K562 (cell line): ENCODE data around the gene OVOL2. TPM values are rescaled to one million over a fixed set of nuclear protein-coding genes. Genes with fewer than 3 reads are reported as not detected.

ENCODE experiments used
- ATAC-seq: fragments of 200-7000 bp; cut with Tn5 transposase; 3 replicates; pipeline ENCODE4 v1.9.1; 2020; ENCODE audit warnings: moderate library complexity
- BruUV-seq: library from RNA; stranded (reverse); fragments of 400-500 nt; replicated peaks from 2 replicates; lab custom pipeline; 2021; lab: Mats Ljungman, UMichigan
- CTCF ChIA-PET: fragments of 300-600 bp; formaldehyde crosslinking; extraction: SDS; loops from one replicate; lab custom pipeline; 2021; ENCODE audit warnings: low intra/inter-chr PET ratio; lab: Yijun Ruan, JAX
- POLR2A ChIA-PET: fragments of 300-600, 350-650 bp; sonication (Branson Sonifier 250); formaldehyde crosslinking; extraction: SDS; loops from one replicate; lab custom pipeline; 2021; ENCODE audit warnings: antibody characterized with exemption, inconsistent platforms; lab: Yijun Ruan, JAX
- DNase-seq, 4 experiments: peaks; one replicate each; pipeline versions ENCODE4 v3.0.0 to v3.0.0-alpha.2; 2011 to 2018; ENCODE audit warnings: low spot score in 3 of 4, mixed read lengths in 3 of 4; ENCODE audit errors: extremely low read depth in 1 of 4
- FAIRE-seq: peaks from 2 replicates; lab custom pipeline; 2011; peaks lifted over from hg19 to GRCh38; lab: Jason Lieb, UNC
- H2AFZ ChIP-seq: 2 replicates; pipeline ENCODE4 v1.6.0; 2011; ENCODE audit warnings: low read depth, low read length, control low read depth, inconsistent platforms
- H3K27ac ChIP-seq: fragments of 200-600 bp; 3 replicates; pipeline ENCODE4 v1.8.0; 2011; ENCODE audit warnings: low read depth, mild to moderate bottlenecking, control low read depth, inconsistent platforms, low read length, moderate library complexity, mixed read lengths; ENCODE audit errors: extremely low read depth
- H3K27me3 ChIP-seq, 2 experiments: fragments of 300-600 bp in 1 of 2; 2 replicates in 1 of 2; 3 replicates in 1 of 2; pipeline versions ENCODE4 v1.6.0 to v1.8.0; 2011; ENCODE audit warnings: inconsistent platforms in 2 of 2, low read length in 2 of 2, mild to moderate bottlenecking in 1 of 2, mixed read lengths in 1 of 2, moderate library complexity in 1 of 2; ENCODE audit not compliant: control insufficient read depth in 2 of 2, insufficient read depth in 2 of 2
- H3K36me3 ChIP-seq: fragments of 300-600 bp; 3 replicates; pipeline ENCODE4 v1.8.0; 2011; ENCODE audit warnings: mild to moderate bottlenecking, low read length, inconsistent platforms; ENCODE audit not compliant: control insufficient read depth, insufficient read depth
- H3K4me1 ChIP-seq, 2 experiments: fragments of 200-600 bp in 1 of 2; replicated peaks in 1 of 2; 2 replicates in 1 of 2; 3 replicates in 1 of 2; pipeline versions ENCODE4 v1.5.1 to v1.8.0; 2011; ENCODE audit warnings: inconsistent platforms in 2 of 2, low read length in 2 of 2, mild to moderate bottlenecking in 1 of 2, mixed read lengths in 1 of 2, moderate library complexity in 1 of 2; ENCODE audit not compliant: control insufficient read depth in 2 of 2, insufficient read depth in 2 of 2
- H3K4me2 ChIP-seq: 2 replicates; pipeline ENCODE4 v1.6.1; 2011; ENCODE audit warnings: low read length, control low read depth, inconsistent platforms, mixed read lengths; ENCODE audit not compliant: insufficient read depth
- H3K4me3 ChIP-seq: fragments of 200-600 bp; sonication (generic), shearing (Covaris generic); 2 replicates; pipeline ENCODE4 v1.5.1; 2016; ENCODE audit warnings: control low read depth, inconsistent platforms
- H3K79me2 ChIP-seq: fragments of 200-600 bp; 3 replicates; pipeline ENCODE4 v1.8.0; 2011; ENCODE audit warnings: low read length, inconsistent platforms; ENCODE audit not compliant: control insufficient read depth, insufficient read depth
- H3K9ac ChIP-seq, 2 experiments: 2 replicates each; pipeline versions ENCODE4 v1.6.0 to v1.6.1; 2011; ENCODE audit warnings: low read depth in 2 of 2, low read length in 2 of 2, control low read depth in 1 of 2, inconsistent platforms in 1 of 2, mild to moderate bottlenecking in 1 of 2, mixed read lengths in 1 of 2; ENCODE audit not compliant: insufficient read depth in 1 of 2
- H3K9me1 ChIP-seq: one replicate; pipeline ENCODE4 v1.6.0; 2011; ENCODE audit warnings: inconsistent platforms, mild to moderate bottlenecking, low read length, moderate library complexity; ENCODE audit not compliant: control insufficient read depth, insufficient read depth
- H3K9me3 ChIP-seq: replicated peaks from 2 replicates; pipeline ENCODE4 v1.5.1; 2011; ENCODE audit warnings: low read depth, low read length, inconsistent platforms; ENCODE audit not compliant: control insufficient read depth, insufficient read depth
- H4K20me1 ChIP-seq: replicated peaks from 2 replicates; pipeline ENCODE4 v1.6.1; 2011; ENCODE audit warnings: low read length, inconsistent platforms, mixed read lengths; ENCODE audit not compliant: control insufficient read depth, insufficient read depth
- BRF2 ChIP-seq: IDR thresholded peaks from 3 replicates; pipeline ENCODE4 v1.6.1; 2011; ENCODE audit warnings: borderline replicate concordance, mild to moderate bottlenecking; ENCODE audit not compliant: insufficient read length, insufficient read depth
- CAMTA2 ChIP-seq: fragments of 250-450 bp; sonication (Bioruptor Pico); conservative IDR thresholded peaks from 2 replicates; pipeline ENCODE4 v1.5.1; 2022
- CTCF ChIP-seq, 3 experiments: IDR thresholded peaks in 2 of 3; conservative IDR thresholded peaks in 1 of 3; 2 replicates each; pipeline ENCODE4 v1.5.1; 2011 to 2012; ENCODE audit warnings: low read length in 3 of 3, mild to moderate bottlenecking in 3 of 3, control low read depth in 2 of 3, improper control_type of control experiment in 1 of 3, inconsistent platforms in 1 of 3, low read depth in 1 of 3, mixed read lengths in 1 of 3, moderate library complexity in 1 of 3; ENCODE audit not compliant: insufficient read depth in 2 of 3
- HCFC1 ChIP-seq: IDR thresholded peaks from 2 replicates; pipeline ENCODE4 v1.6.1; 2012; ENCODE audit warnings: low read depth, low read length, improper control_type of control experiment
- HDAC3 ChIP-seq: fragments of 450-650 bp; IDR thresholded peaks from 2 replicates; pipeline ENCODE4 v1.6.1; 2018; ENCODE audit warnings: borderline replicate concordance, mild to moderate bottlenecking, moderate library complexity; ENCODE audit not compliant: partially characterized antibody
- NR2C2 ChIP-seq, 2 experiments: fragments of 200-800 bp in 1 of 2; sonication (Bioruptor generic) in 1 of 2; sonication (generic) in 1 of 2; formaldehyde crosslinking in 1 of 2; IDR thresholded peaks; 2 replicates each; pipeline versions ENCODE4 v1.6.1 to v1.8.0; 2016 to 2022; ENCODE audit warnings: mild to moderate bottlenecking in 1 of 2, missing compliant biosample characterization in 1 of 2, missing genetic modification characterization in 1 of 2, missing genetic modification reagents in 1 of 2
- PTBP1 ChIP-seq: fragments of 200-400 bp; formaldehyde crosslinking; IDR thresholded peaks from 2 replicates; pipeline ENCODE4 v1.6.1; 2017; ENCODE audit warnings: low read depth, low read length
- SMARCA5 ChIP-seq: fragments of 450-650 bp; IDR thresholded peaks from 2 replicates; pipeline ENCODE4 v1.6.1; 2016
- WGBS: fragments of 100-300 bp; shearing (Covaris generic); methylation state at CpG from one replicate; pipeline ENCODE4 v1.1.6; 2016; ENCODE audit warnings: low coverage, mixed read lengths; ENCODE audit not compliant: insufficient coverage; ENCODE audit errors: missing lambda C conversion rate; 5-methylcytosine and 5-hydroxymethylcytosine counted together
- in situ Hi-C: fragments of 300-500 bp; cut with MboI; formaldehyde crosslinking; loops from 4 replicates; pipeline ENCODE4 v1.15.0; 2018; ENCODE audit warnings: inconsistent platforms, mixed read lengths
- intact Hi-C: fragments of 100-400 bp; cut with micrococcal nuclease; formaldehyde crosslinking; loops from 2 replicates; pipeline ENCODE4 v1.14.2; 2022
- polyA plus RNA-seq, 8 experiments: library from polyadenylated mRNA; depleted of rRNA in 4 of 8; stranded (reverse) in 5 of 8; unstranded in 3 of 8; fragments of >200 nt; fragmentation: Nextera tagmentation in 2 of 8; fragmentation: Illumina TruSeq in 1 of 8; extraction: Ambion mirVana in 2 of 8; extraction: Trizol in 1 of 8; gene quantifications; 2 replicates each; pipeline versions ENCODE4 v1.2.1 to v1.2.3, GENCODE V29; 2011 to 2014; ENCODE audit warnings: inconsistent platforms in 1 of 8, missing spikeins in 1 of 8
- total RNA-seq, 7 experiments: library from RNA; depleted of rRNA in 6 of 7; stranded (reverse); fragments of >200 nt in 6 of 7; fragmentation: Illumina TruSeq in 2 of 7; extraction: Trizol in 2 of 7; gene quantifications; 2 replicates each; pipeline versions ENCODE4 v1.2.1 to v1.2.3, GENCODE V29; 2011 to 2021; ENCODE audit warnings: low replicate concordance in 1 of 7

The OVOL2 gene
- total and polyA plus RNA-seq, 9 of the 15 experiments (the other 6 are each of a cell fraction or from before 2014, with no cell fraction given) = not detected

GRCh38 chr20:18072532-18072931 is 14.8 kb upstream of the OVOL2 start (continued):
- TF ChIP-seq NR2C2 (CRISPR knock-in tag; IDR thresholded peaks at IDR 0.05) = no peak
- TF ChIP-seq NR2C2 (tag; IDR thresholded peaks at IDR 0.05) = no peak
- TF ChIP-seq BRF2 = no peak
- no peak for TF ChIP-seq HCFC1
- TF ChIP-seq SMARCA5 = no peak
- TF ChIP-seq PTBP1 = no peak
- TF ChIP-seq HDAC3 = no peak

GRCh38 chr20:18066421-18067333 is 9.0 kb upstream of the OVOL2 start:
- Histone ChIP-seq H3K9ac (no peak overlapping the region), H3K4me2 (no peak overlapping the region), H2AFZ (no peak overlapping the region), H3K9me1 (no peaks in the 10 kb centered on the region), H3K4me1 (no peaks in the 10 kb centered on the region), H3K27me3 (peaks cover 0 to 5% of the 10 kb centered on the region in 2 experiments; a peak in 2 of 5 replicates), H3K4me3 (no peak overlapping the region), H3K36me3 (no peaks in the 10 kb centered on the region), H3K27ac (no peak overlapping the region), H4K20me1 (no peaks in the 10 kb centered on the region), H3K79me2 (no peaks in the 10 kb centered on the region), H3K9me3 (no peaks in the 10 kb centered on the region)
- DNase-seq (peak in 1 of 4 experiments; percentile 5), ATAC-seq (no peak), FAIRE-seq (no peak)
- POLR2A ChIA-PET = no interaction called here
- CTCF ChIA-PET = interaction anchor here (0.5 kb wide), 1 partner anchor 302 kb away, joined by 3 read pairs; no protein-coding TSS in a partner anchor
- in situ Hi-C loops (no loop called here), intact Hi-C loops (no loop called here)
- BruUV-seq = no TSS peak
- TF ChIP-seq CTCF (IDR thresholded peaks at IDR 0.05 in 2 of 3, conservative IDR thresholded peaks at IDR 0.05 in 1 of 3; ENCODE audit: insufficient read depth in 2 of 3, low read depth in 1 of 3, low read length in 3 of 3) = peak in 1 of 3 experiments; percentile 10; a peak in 1 of 6 replicates
- no peak for TF ChIP-seq CAMTA2 (CRISPR knock-in tag)
- 5% methylated on average over 13 of the region's 13 CpGs for WGBS
